CD4-positive, alpha-beta T cell treated with Interleukin-6 for 4 hours (primary cell): Measurements from ENCODE around the gene HOXA1.

ENCODE experiments used
- DNase-seq: peaks from one replicate; pipeline ENCODE4 v3.0.0-alpha.2; 2020; ENCODE audit warnings: mixed read lengths

Gene HOXA1

DNA sequence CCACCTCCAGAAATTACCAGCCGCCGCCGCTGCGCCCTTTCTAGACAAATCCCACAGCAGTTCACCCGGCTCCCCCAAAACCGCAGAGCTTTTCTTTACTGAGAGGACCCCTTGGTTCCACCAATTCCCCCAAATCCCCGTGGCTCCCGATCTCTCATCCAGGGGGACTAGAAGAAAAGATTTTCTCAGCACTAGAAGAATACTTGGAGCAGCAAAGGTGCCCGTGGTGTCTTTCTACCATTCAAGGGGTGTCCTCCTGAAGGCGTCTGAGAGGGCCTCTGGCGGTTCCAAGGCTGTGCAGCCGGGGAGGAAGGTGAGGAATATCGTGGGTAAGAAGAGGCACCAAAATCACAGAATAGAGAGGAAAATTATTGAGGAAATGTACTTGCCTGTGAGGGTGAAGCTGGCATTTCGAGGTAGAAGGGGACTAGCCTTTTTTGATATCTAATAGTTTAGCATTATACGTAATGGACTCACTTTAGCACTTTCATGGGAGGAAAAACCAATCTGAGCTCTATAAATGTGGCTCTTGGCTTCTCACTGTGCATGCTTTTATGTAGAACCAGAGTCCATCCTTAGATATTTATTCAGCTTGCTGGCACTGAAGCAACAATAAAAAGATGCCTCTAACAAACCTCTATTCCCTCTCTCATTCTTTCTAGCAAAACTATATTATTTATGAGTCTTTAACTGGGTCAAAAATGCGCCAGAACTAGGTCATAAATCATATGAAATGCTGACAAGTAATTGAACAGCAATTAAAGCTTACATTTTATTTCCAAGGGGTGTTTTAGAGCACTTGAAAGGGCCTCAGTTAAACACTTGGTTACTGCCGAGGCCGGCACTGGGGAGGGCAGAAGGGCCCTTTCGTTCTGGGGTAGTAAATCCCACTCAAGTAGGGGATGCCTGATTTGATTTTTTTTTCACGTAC is 20.5 kb upstream of the HOXA1 start:
- no peak for DNase-seq

DNA sequence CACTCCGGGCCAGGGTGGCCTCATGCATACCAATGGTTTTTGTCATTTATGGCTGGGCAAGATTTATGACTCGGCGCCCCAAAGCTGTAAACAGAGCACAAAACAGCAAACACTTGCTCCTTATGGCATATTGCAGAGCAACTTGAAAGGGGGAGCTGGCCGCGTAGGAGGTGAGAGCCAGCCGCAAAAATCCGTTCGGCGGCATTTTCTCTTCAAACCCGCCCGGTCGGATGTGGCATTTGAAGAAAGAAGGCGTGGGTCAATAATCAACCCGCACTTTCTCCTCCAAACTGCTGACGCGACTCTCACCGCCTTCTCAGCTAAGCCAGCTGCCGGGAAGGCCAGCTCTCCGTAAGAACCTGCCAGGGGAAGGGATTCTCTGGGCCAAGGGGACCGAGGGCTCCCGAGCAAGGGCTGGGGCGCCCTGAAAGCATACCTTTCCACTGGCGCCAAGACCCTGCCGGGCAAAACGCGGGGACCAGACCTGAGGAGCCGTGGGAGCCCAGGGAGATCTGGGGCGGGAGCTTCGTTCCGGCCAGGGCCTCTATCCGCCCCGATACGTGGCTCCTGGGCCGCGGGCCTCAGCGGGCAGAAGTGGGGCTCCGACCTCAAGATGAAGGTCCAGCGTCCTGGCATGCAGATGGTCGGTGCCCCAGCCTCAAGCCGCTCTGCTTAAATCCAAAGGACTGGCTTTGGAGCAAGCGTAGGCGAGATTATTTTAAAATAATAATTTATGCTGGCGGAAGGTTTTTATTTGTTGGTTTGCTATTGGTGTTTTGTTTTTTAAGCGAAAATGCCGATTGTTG is 19.6 kb upstream of the HOXA1 start:
- no peak for DNase-seq

DNA sequence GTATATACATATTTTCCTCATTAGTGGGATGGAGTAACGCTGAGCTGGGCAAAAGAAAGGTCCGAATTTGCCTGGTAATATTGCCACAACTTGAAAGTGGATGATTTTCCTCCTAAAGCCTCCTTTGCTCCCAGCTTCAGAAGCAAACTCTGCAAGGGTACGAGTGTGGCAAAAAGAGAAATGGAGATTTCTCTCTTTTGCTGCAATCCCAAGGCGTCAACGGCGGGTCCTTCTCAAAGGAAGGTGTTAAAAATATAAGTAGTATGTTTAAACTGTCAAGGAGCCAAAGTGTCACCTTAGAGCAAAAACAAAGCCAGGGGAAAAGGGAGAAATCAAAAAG is 19.1 kb upstream of the HOXA1 start:
- DNase-seq: no peak

DNA sequence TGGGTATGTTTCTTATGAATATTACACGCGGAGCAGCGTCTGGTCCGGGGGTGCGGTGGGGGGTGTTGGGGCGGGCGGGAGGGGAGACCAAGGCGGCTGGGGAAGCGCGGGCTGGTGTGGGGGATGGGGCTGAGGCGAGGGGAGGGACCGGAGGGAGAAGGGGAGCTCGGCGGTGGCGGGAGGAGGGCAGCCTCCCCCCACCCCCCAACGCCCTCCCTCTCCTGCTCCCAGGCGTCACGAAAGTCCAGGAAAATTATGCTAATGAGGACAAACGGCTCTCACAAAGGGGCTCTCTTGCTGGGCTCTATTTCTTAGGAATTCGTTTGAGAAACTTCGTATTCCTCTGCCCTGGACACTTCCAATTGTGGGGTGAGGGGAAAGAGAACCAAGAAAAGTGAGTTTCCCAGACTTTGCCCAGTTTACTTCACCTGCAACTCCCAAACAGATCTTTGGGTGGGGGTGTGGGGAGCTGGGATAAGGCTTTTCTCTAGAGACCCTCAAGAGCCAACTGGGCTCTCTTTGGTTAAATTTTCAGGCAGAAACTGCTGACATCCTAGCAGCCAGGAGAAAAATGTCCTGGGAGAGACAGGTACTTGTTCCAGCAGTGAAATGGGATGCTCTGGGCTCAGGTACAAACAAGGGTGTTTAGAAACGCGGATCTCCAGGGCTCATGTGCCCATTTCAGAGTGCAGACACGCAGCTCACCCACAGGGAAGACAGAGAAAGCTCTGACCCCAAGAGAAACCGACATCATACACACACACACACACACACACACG is 18.4 kb upstream of the HOXA1 start:
- no peak for DNase-seq

DNA sequence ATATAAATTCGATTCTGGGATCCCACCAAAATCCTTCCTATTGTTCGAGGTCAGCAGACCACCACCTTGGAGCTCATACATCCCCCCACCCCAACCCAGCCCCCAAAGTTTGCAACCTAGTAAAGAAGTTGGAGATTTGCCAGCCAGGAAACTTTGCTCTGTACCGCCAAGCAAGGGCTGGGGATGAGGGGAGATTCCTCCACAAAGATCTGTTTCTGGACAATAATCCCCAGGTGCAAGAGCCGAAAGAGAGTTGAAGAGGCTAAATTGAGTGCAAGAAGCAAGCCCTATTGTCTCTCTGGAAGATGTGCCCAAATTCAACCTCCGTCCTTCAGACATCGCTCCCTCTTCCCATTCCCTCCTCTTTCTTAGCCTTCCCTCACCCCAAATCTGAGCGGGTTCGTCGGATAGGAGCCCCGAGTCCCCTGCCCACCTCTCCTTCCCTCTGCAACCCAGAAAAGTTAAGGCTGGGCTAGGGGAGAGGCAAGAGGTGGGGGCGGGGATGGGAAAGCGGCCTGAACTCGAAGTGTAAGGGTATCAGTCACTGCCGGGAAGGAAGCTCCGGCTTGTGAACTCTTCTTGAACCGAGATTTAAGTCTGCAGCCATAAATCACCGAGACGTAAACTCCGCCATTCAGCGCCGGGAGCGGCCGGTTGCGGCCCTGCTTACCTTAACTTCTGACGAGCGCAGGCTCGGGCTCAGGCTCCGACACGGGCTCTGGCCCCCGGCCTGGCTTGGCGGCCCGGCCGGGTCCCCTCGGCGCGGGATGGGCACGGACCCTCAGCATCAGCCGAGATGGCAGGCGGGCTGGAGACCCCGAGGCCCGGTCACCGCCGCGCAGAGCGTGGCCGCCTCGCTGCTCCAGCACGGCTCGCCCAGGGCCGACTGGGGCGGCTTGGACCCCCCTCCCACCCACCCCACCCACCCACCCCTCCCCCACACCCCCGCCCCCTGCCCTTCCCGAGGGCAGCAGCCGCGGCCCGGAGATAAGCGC is 17.5 kb upstream of the HOXA1 start:
- no peak for DNase-seq

DNA sequence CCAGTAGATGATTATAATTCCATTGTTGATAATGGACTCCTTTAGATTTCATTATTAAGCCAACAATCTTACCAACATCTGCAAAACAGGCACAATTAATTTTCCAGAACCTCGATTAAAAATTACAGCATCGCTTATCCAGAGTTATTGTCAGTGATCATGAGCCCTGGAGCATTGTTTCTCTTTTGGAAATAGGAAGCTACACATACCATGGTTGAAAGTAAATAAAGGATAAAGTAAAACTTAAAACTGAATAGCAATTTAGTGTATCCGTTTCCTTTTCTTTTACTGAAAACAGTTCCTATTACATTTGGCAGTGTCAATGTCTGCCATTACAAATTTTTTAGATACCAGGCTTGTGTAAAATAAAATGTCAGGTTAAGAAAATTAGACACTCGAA is 16.6 kb upstream of the HOXA1 start:
- no peak for DNase-seq

DNA sequence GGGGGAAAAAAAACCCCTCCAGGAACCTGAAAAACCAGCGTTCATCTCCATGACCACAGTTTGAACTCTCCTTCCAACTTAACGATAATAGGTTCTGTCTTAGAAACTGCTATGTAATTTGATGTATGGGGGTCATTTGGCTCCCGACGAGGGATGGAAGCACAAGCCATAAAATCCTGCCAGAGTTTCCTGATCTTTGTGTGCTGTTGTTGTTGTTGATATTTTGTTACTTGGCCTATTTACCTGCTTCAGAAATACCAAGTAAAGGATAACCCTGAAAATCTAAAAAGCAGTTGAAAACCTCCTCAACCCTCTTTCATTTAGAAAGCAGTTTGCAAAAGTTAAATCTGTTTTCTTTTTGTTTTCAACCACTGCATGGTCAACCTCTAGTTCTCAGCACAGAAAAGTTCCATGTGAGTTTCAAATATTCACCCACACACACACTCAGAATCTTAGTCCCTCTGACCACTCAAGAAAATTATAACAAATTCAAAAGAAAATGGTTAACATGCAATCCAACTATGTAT is 16.0 kb upstream of the HOXA1 start:
- no peak for DNase-seq

DNA sequence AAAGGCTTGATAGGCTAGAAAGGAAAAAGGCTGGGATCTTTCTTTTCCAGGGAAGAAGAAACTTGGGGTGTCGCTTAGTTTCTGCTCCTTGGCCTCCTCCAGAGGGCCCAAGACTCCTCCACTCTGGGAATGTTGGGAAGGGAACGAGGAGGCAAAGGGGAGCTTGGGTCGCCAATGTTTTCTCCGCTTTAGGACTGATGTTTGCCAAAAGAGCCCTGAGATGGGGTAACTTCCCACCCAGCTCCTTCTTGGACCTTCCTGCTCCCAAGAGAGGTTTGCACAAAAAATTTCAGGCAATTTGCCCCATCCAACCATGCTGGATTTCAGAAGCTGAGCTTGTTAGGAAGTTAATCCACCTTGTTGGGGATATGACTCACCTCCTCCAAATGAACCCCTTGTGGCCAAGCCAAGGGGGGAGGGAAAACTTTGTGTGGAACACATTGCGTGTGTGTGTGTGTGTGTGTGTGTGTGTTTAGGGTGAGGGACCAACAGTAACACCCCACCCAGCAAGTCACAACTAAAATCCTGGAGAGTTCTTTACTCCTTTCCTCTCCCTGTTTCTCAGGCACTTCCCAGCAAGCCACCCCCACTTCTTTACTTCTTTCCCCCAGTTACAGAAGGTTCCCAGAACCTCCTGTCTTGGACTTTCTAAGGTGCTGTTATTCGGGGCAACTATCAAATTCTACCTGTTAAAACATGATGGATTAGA is 15.4 kb upstream of the HOXA1 start:
- no peak for DNase-seq

DNA sequence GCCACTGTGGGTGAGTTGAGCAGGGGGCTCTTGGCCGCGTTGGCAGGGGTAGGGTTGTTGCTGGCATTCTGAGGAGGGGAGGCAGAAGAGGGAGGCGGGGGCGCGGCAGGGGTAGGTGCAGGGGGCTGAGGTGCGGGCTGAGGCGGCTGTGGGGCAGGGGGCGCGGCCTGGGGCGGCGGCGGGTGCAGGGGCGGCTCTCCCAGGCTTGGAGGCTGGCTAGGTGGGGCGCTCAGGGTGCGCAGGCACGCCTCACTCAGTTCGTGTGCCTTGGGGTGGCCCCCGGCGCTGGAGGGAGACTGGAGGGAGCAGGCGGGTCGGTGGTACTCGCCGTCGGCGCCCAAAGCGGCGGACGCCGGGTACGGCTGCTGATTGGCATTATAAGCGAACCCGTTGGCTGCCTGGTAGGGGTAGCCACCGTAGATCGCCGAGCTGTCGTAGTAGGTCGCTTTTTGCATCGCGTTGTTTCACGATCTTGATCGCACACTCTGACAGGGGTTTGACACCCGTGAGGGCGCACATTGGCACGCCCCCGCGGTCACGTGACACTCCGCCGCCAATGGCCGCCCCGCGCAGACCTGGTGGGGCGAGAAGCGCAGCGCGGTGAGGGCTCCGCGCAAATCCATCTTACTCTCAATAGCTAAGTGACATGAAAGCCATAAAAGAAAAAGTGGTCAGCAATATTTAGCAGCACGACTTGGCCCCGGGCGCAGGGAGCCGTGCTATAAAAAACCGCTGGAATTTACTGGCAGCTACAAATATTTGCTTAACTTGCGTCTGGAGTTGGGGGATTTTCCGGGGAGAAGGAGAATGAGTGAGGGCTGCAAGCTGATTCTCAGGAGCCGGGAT is 14.6 kb upstream of the HOXA1 start:
- no peak for DNase-seq

DNA sequence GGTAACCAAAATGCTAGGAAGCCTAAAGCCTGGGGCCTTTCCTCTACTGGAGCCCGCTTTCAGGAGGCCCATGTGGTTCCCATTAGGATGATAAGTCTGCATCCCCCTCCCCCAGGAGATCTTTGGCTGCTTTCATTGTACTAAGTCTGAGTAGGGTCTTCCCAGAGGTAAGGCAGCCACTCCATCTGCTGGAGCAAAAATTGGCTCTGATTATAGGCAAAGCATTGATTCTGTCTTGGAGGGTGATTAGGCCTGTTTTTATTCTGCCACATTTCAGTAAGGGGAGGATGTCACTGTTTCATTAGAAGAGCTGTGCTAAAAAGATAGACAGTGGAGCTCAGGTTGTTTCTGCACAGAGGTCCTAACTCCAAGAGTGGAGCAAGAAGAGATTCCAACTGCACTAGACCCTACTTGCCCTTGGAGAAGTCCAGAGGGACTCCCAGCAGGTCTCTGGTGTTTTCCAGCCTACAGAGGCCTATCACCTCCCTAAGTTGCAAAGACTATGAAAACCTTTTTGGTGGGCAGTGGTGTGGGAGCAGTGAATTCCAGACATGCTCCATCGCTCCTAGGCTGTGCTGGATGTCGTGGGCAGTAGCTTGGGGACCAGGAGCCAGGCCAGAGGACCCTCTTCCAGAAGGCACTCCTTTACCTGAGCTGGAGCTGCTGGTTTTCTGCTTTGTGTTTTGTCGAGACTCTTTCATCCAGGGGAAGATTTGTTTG is 13.8 kb upstream of the HOXA1 start:
- DNase-seq: no peak

DNA sequence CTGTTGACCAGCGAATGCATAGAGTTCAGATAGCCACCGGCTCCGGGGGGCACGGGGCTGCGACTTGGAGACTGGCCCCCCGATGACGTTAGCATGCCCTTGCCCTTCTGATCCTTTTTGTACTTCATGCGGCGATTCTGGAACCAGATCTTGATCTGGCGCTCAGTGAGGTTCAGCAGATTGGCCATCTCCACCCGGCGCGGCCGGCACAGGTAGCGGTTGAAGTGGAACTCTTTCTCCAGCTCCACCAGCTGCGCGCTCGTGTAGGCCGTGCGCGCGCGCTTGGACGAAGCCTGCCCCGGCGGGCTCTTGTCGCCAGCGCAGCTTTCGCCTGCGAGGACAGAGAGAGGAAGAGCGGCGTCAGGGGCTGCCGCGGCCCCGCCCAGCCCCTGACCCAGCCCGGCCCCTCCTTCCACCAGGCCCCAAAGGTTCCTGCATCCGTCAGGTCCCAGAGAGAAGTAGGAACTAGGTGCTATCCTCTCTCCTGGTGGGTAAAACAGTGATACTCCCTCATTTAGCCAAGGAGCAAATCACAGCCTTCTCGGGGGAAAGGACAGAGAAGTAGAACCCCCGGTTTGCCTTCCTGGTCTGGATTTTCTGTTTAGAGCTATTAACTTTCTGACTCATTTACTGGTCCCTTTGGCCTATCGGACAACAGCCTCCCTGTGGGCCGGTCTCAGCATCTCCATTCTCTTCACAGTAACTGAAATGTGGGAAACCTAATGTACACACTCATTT is 12.8 kb upstream of the HOXA1 start:
- no peak for DNase-seq

DNA sequence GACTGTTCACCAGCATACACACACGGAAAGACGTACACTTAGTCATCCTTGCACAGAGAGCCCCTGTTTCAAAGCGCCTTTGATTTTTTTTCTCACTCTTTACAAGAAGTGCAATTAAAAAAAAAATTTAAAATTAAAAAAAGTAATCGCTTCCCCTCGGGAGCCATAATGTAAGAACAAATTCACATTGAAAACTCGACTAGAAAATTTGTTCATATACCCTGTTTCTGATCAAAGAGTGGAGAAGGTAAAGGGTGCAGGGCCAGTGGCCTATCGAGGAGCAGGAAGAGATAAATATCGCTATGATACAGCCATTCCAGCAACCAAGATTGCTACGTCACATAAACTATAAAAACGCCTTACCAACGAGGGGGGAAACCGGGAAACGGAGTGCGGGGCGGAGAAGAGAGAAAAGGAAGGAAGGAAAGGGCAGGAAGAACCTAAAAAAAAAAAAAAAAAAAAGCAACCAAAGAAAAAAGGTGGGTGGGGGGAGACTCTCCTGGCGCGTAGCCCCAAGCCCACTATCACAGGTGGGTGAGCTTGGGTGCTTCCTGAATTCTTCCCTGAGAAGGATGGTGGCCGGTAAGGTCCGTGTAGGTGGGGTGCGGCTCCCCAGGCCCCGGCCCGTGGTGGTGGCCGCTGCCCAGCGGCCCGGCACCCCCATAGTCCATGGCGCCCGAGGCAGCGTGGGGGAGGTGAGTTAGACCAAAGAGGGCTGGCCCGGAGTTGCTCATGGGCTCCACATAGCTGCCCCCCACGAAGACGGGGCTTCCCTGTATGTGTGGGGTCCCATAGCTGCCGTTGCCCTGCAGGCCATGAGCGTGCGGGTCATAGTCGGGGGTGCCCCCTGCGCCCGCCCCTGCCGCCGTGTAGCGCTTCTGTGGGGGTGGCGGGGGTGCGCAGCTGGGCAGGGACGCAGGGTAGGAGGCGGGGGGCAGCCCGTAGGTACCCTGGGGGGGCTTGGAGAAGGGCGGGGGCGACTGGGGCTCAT is 11.9 kb upstream of the HOXA1 start:
- no peak for DNase-seq

DNA sequence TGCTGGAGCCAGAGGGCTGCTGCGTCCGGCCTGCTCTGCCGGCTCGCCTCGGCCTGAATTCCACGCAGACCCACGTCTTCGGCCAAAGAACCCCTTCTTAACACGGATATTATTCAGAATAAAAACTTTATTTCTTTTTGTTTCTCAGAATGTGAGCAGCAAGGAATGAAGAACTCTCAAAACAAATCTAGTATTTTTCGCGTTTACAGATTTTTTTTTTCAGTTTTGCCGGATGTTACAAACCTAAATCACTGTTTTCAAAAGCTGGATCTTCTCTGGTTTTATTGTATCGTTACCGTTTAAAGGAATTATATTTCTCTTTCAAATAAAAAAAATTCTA is 11.1 kb upstream of the HOXA1 start:
- no peak for DNase-seq

DNA sequence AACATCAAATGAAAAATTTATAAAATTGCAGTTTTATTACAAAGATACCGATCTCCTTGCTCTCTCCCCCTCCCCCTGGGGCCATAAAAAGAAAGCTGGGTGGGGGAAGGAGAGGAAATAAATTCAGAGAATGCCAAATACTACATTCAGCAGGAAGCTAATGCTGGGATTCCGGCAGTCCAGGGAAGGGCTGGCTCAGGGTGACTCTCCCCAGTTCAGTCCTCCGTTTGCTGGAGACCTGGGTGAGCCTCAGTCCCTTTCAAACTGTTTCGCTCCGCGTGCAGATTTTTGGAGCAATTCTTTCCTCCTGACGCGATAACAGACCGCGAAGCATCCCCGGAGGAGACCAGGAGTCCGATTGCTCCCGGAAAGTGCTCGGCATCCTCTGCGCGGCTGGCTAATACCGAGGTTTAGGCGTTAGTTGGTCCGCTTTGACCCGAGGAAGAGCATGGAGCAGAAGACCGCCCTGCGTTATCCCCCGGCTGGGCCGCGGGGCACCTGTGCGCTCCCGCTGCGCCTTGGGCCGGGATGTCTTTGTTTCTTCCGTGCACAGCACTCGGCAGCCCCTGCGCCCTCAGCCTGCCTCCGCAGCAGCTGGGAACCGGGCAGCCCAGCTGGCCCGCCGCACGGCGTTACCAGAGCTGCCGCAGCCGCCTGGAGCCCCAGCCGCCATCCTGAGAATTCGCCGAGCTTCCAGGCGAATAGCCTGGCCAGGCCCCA is 10.5 kb upstream of the HOXA1 start:
- DNase-seq: no peak

DNA sequence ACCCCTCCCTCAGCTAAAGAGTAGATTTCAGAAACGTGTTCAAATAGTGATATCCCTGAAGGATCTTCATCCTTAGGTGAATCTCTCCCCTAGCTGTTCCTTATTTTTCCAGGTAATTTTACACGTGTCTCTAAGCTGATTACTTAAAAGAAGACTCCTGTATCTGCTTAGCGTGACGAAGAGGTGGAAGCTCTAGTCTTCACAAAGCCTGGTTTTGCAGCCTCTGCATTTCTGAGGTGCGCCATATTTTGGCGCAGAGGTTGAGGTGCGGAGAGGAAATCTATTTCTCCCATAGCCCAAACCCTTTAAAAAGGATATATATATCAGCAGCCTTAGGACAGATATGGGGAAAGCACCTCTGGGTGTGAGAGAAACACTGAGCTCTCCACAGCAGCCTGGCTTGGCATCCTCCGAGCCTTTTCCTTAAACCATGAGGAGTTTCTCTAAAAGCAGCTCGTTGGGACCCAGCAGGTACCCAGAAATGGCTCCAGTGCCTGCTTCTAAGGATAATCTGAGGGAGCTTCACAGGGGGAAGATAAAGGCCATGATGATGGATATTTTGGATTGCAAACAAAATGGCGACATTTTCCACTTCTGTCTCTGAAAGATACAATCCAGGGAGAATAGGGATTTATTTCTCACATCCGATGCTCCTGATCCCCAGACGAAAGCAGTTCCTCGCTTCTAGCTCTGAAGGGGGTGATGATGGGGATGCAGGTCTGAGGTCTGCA is 9.7 kb upstream of the HOXA1 start:
- no peak for DNase-seq
